Activated T-cell treated with anti-CD3 and anti-CD28 coated beads for 1 hour (primary cell): Measurements from ENCODE around the gene WDCP.
A peak's percentile ranks its signal among the peaks of the same experiment; 100 is the strongest.
"Not testable (repeated sequence)": the region's sequence is repeated elsewhere in the genome, so short reads cannot be mapped to it uniquely, and the experiment has no call there.

Experiments
- DNase-seq: peaks from one replicate; pipeline ENCODE4 v3.0.0-alpha.2; 2020; ENCODE audit warnings: low read depth

The WDCP gene

DNA sequence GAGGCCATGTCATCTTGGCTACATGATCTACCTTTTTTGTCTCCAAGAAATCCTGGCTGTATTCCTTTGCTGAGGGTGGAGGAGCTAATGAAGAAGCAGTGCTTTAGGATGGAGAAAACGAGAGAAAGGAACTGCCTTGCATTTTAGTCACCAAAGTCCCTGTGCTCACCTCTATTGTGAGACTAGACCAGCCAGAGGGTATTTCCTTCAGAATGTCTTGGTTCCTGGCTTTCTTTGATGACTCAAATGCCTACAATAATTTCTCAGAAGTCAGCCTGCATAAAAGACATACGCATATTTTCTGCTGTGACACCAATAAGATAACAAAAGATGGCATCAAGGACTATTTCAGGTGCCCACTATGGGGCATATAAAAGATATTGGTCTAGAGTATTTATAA lies 18.1 kb upstream of the WDCP start:
- DNase-seq = no peak

DNA sequence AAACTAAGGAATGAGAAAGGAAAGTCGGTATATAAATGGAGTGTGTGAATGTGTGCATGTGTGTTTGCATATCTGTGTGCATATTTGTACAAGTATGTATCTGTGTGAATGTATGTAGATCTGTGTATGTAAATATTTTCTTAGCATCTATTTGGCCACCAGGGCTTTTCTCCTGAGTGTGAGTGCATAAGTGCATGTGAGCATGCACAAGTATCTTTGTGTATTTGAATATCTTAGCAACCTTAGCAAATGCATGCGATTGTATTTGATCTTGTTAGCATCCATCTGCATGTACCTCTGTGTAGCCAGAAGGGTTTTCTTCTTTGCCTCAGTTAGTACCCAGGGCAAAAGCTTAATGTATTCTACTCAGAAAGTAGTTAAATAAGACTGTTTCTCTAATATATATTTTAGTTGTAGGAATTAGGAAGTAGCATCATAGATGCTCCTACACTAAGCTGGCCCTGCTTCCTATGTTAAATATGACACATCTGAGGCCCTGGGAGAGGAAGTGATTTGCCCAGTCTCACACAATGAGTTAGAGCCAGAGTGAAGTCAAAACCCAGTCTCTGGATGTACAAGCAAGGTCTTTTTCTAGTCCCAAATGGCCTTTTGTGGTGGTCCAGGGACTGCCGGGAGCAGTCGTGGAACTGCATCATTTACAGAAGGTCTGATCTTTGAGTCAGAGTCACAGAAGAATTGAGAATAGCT lies 11.5 kb upstream of the WDCP start:
- DNase-seq = no peak

DNA sequence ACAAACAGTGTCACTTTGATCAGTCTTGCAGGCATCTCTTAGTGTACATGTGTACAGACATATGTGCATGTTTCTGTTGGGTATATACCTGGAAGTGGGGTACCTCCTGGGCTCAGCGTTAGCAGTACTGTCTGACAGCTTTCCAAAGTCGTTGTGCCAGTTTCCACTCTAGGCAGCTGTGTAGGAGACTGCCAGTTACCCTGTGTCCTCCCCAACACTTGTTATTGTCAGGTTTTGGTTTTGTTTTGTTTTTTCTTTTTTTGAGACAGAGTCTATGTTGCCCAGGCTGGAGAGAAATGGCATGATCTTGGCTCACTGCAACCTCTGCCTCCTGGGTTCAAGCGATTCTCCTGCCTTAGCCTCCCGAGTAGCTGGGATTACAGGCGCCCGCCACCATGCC lies 8.6 kb upstream of the WDCP start:
- DNase-seq = no peak

DNA sequence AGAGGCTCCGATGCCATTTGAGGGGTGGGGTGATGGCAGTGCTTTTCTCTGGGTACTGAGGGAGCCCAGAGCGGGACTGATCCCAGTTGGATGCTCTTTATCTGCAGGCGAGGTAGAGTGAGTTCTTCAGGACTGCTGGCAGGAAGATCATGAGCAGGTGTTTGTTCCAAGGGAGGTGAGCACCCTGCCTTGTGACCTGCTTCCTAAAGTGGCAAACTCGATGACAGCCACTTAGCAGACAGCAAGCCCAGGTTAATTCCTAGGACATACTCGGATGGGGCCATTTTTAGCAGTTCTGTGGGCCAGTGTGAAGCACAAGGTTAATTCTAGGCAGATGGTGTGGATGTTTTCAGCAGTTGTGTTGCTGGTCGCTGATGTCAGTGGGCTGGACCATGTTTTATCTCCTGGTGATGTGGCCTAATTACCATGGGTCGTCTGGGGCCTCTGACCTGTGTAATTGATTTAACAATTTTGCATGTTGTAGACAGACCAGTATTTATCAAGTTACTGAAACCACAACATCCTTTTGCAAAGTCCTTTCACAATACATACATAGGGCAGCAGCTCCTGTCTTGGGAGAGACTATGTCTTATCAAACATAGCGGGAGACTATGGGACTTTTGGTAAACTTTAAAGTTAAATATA lies 7.3 kb upstream of the WDCP start:
- DNase-seq = no peak

DNA sequence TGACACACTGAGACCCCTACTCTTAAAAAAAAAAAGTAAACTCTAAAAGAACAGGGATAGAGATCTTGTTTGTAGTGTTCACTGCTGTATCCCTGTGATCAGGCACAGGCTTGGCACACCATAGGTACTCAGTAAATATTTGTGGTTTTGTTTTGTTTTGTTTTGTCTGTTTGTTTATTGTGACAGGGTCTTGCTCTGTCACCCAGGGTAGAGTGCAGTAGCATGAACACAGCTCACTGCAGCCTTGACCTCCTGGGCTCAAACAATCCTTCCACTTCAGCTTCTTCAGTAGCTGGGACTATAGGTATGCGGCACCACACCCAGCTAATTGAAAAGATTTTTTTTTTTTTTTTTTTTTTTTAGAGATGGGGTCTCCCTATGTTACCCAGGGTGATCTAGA lies 5.8 kb upstream of the WDCP start:
- no peak for DNase-seq

DNA sequence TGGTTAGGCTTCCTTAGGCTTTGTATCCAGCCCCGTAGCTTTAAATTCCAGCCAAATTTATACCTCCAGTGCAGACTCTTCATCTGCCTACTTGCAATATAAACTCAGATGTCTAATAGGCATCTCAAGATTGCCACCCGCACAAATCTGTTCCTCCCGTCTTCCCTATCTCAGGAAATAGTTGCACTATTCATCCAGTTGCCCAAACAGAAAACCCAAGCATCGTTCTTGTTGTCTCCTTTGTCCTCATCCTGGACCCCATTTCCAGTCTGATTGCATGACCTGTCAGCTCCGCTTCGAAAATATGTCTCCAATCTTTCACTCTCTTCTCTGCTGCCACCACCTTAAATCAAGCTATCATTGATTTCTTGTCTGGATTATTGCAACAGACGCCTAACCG lies 4.6 kb upstream of the WDCP start:
- DNase-seq = no peak

DNA sequence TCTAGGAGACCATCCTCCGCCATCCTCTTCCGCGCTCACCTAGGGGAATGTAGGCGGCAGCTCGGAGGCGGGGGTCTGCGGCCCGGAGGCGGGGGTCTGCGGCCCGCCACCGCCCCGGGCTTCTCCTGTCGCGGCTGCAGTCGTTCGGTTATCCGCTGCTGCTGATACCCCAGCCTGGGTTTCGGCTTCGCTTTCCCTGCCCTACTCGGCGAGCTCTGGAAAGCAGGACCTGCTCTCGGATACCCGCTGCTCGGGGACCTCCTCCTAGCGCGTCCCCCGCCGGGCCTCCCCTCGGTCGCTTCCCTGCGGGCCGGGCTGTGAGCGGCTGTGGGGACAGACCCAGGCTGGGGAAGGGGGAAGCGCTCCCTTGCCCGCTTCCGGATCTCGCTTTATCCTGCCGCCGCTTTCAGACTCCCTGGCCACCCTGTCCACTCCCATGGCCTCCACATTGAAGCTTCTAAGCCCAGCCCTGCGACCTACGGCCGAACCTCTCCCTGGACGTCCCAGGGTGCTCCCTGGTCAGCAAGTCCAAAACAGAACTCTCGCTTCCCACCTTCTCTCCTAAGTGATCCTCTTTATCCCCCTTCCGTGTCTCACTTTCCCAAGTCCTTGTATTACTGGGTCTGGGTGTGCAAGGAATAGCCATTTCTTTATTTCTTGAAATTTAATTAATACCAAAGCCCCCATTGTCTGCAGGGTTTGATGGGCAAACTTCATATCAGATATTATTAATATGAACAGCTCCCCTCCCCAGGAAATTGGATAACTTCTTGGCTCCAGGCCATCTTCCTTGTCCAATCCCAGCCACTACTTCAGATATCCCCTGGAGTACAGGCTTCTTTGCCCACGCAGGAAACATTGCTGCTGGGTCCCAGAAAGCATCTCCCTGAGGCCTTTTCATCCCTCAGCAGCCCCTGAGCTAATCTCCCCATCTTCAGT lies 3.1 kb upstream of the WDCP start:
- no peak for DNase-seq

DNA sequence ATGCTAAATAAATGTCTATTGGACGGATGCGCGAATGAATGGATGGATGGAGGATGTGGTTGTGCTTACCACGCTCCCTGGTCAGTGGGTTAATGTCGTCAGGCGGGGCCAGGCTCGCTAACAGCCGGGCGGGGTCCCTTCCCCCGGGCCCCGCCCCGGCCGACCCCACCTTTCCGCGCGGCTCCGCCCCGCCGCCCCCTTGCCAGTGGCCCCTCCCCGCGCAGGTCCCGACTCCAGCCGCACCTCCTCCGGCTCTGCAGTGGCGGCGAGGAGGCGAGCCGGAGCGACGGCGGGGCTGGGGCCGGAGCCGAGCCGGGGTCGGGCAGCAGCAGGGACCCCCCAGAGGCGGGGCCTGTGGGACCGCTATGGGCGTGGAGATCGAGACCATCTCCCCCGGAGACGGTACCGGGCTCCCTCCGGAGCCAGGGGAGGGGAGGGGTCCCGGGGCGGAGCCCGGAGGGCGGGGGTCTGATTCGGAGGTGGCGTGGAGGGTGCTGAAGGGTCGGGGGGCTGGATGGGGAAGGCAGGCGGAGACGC lies 2.4 kb upstream of the WDCP start, which contains the start of gene FKBP1B:
TSS of gene FKBP1B (plus strand) at position 257 of the 537 bp plus-strand sequence. CDS start at position 366, 109 bp downstream.
- peak; percentile 26 for DNase-seq

DNA sequence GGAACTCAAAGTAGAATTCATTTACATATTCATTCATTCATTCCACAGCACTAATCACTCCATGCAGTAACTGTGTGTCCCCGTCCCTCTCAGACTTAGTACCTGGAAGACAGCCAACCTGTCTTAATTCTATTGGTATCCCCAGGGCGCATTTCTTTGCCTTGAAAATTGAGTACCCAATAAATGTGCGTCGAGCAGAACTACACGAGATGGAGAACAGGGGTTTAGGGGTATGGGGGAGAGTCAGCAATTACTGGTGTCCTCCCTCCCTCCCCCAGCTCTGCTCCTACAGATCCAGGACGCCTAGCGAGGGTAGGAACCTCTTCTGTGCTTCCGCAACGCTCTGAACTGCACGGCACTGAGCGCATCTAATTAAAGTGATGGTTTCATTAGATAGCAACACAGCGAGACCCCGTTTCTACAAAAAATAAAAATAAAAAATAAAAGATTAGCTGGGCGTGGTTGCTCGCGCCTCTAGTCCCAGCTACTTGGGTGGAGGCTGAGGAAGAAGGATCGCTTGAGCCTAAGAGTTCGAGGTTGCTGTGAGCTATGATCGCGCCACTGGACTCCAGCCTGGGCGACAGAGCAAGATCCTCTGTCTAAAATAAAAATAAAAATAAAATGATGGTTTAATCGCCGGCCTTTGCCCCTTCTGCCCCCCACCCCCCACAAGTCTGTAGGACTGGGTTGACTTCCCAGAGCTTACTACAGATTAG lies 1.7 kb upstream of the WDCP start:
- no peak for DNase-seq

DNA sequence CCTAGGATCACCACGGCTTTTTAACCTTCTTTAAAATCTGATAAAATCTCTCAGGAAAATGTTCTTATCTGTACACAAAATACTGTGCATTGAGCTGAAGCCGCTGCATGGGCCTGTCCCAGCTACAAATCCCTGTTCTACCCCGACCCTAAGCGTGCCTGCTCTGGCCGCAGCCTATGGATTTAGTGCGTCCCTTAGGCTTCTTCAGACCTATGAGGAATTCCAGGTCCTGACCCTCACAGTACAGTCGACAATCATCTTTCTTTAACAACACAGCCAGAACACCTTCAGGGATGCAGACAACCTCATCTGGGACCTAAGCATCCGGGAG lies 477 bp upstream of the WDCP start:
- no peak for DNase-seq

DNA sequence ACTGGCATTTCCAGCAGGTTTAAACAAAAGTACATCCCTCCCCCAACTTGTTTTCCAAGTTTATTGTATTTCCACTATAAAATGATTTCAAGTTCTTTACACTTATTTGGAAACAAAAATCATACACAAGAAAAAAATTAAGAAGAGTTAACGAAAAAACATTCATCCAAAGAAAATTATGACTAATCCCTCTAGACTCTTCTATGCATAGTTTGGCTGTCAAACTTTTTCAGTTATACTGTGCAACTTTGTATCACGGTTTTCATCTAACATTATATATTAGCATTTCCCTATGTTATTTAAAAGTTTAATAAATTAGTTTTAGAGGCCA lies 627 bp downstream of the WDCP start:
- no peak for DNase-seq

DNA sequence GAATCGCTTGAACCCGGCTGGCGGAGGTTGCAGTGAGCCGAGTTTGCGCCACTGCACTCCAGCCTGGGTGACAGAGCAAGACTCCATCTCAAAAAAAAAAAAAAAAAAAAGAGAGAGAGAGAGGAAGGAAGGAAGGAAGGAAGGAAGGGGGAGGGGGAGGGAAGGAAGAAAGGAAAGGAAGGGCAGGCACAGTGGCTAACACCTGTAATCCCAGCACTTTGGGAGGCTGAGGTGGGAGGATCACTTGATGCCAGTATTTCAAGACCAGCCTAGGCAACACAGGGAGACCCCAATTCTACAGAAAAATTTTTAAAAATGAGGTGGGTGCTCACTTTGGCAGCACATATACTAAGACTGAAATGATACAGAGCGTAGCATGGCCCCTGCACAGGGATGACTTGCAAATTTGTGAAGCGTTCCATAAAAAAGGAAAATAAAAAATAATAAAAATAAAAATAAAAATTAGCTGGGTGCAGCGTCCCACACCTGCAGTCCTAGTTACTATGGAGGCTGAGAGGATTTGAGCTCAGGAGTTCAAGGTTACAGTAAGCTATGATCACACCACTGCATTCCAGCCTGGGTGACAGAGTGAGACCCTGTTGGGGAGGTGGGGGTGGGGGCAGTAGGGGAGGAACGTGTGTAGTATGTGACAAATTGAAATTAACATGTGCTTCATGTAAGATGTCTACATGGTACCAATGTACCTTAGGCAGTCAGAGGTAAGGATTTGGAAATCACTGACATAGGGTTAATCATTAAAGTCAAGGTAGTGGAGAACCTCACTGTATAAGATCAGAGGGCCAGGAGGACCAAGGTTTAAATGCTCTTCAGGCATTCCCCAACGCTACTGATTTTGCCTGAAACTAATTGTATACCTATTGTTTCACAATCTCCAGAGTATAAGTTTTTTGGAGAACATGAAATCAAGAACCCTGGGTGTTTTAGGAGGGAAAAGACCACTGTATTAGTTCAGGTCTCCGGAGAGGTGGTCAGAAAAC lies 1.4 kb downstream of the WDCP start:
- no peak for DNase-seq

DNA sequence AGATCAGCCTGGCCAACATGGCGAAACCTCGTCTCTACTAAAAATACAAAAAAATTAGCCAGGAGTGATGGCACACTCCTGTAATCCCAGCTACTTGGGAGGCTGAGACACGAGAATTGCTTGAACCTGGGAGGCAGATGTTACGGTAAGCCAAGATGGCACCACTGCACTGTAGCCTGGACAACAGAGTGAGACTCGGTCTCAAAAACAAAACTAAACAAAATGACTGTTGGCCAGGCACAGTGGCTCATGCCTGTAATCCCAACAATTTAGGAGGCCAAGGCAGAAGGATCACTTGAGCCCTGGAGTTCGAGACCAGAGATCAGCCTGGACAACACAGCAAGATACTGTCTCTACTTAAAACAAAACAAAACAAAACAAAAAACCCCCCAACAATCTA lies 4.1 kb downstream of the WDCP start:
- DNase-seq = not testable (repeated sequence)

DNA sequence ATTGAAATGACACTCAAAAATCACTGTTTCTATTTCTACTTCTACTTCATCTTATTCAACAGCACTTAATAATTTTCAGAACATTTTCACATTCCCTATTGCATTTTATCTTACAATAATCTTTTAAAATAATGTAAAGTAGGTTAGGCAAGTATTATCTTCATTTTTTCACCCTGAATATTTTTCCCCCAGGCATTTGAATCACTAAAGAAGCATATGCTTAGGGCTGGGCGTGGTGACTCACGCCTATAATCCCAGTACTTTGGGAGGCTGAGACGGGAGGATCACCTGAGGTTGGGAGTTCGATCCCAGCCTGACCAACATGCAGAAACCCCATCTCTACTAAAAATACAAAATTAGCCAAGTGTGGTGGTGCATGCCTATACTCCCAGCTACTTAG lies 6.7 kb downstream of the WDCP start:
- DNase-seq = no peak

DNA sequence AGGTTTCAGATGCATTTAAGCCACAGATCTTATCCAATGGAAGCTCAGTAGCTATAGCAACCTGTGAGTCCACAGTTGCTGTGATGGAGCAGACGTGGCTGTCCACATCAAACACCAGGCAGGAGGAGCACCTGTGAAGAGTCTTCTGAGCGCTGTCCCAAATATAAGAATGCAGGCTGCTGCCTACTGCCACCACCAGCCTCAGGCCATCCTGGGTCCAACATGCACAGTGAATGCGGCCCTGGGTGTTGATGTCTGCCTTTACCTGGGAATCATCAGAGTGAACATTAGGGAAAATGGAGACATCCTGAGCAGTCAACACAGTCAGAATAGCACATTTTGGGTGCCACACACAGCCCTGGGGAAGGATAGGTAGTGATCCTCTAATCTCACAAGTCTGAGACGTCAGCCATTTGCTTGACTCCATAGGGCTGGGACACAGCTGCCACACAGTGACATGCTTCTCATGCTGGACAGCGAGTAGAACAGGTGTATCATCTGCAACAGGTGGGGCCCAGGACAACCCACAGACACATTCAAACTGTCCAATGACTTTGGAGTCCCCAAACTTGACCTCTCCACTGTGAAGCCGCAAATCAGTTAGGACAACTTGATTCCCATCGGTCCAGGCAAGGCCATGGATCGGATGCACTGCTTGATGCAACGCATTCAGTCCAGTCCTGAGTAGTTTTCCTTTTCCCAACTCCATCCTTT lies 8.2 kb downstream of the WDCP start:
- DNase-seq = no peak

DNA sequence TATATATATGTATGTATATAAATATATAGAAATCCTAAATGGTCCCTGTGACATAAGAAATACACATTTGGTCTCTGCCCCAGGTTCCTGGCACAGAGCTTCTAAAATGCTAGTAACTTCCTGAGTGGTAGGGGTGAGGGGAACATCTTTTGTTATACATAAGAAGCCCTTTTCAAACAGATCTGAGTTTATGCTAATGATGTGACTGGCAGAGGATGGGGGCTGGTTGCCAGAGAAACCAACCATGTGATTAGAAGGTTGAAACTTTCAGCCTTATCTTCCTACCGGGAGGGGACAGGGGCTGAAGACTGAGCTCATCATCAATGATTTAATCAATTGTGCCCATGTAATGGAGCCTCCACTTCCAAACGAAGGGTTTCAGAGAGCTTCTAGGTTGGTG lies 21.0 kb downstream of the WDCP start:
- DNase-seq = no peak

DNA sequence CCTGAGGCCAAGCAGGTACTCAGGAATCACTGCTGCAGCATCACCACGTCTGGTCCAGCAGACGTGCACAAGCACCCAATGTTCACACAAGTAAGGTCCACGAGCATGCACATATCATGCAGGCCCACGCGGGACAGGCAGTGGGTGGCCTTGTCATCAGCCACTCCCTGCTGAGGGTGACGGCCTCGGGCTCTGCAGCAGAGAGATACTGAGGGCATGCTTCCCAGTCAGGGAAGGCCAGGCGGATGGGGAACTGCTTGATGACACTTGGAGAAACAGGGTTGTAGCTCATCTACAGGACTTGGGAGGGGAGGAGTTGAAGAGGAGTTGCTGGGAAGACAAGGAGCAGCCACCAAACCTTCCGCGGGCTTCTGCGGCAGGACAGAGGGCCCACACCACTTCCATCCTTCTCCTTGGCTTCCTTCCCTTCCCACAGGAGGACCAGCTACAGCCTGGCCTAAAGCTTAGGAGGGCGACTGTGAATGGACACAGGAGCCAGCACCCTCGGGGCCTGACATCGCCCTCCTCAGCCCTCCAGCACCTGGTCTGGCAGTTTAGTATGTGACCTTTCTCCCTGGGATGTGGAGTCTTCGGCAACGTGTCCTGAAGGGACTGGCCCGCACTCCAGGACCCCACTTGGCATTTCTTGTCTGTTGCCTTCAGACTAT lies 22.1 kb downstream of the WDCP start:
- DNase-seq = no peak

DNA sequence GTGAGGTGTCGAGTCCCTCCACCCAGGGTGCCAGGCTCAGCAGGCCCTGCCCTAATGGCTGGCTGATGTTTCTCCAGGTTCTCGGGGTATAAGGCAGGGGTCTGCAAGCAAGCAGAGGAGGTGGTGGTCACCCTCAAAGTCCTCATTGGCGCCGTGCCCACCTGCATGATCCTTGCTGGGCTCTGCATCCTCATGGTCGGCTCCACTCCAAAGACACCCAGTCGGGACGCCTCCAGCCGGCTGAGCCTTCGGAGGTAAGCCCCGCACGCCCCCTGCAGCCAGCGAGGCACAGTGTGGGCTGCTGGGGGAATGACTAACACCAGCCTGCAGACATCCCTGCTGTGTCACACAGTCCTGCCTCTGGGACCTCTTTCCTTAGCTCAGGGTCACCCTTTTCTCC lies 23.2 kb downstream of the WDCP start:
- no peak for DNase-seq

DNA sequence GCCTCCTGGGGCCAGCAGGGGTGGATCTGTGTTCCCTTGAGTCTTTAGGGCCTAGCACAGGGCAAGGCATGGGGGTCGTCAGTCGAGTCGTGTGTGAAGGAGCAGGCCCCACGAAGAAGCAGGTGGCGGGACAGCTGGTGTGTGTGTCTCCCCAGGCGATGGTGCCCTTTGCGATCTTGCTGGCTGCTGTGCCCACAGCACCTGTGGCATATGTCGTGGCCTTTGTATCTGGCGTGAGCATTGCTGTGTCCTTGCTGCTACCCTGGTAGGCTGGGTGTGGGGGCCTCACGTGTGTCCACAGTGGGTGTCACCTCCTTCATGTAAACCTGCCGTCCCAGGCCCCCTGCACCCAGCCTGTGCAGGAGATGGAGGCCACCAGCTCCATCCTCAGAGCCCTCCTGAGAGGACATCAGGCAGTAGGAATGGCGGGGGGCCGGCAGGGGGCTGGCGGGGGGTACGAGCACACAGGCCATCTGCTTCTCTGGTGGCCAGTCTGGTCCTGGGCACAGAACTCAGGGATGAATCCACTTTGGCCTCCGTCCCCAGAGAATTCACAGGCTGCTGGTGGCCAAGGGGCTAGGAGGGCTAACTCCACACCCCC lies 24.1 kb downstream of the WDCP start:
- DNase-seq = no peak
